ENCODE data around the gene PRMT9.
A peak's percentile ranks its signal among the peaks of the same experiment; 100 is the strongest.

Gene PRMT9

GRCh38 chr4:147594107-147594506 lies 89.9 kb downstream of the PRMT9 start:
- no peak overlapping the region for H3K27ac Mint-ChIP-seq
- H3K36me3 Mint-ChIP-seq, result no peaks in the 10 kb centered on the region
- H3K9me3 Mint-ChIP-seq, result no peaks in the 10 kb centered on the region
- H3K4me3 Mint-ChIP-seq, result no peak overlapping the region
- no peaks in the 10 kb centered on the region for H3K4me1 Mint-ChIP-seq
- DNase-seq, result no peak
- H3K27me3 Mint-ChIP-seq, result no peaks in the 10 kb centered on the region
- CTCF ChIA-PET, result interaction anchor here (0.6 to 1.0 kb wide), 2 partner anchors 15 to 322 kb away, joined by 3 to 4 read pairs; no protein-coding TSS in a partner anchor

GRCh38 chr4:147591106-147591505 lies 92.9 kb downstream of the PRMT9 start:
- Mint-ChIP-seq H3K27ac (no peak overlapping the region), H3K27me3 (no peaks in the 10 kb centered on the region), H3K9me3 (no peaks in the 10 kb centered on the region), H3K36me3 (no peaks in the 10 kb centered on the region), H3K4me1 (no peaks in the 10 kb centered on the region), H3K4me3 (no peak overlapping the region)
- no peak for DNase-seq
- CTCF ChIA-PET, result interaction anchor here (1.3 to 4.9 kb wide), 4 partner anchors 10 to 572 kb away, joined by 3 to 47 read pairs (median 10); no protein-coding TSS in a partner anchor

GRCh38 chr4:147590249-147590920 lies 93.6 kb downstream of the PRMT9 start:
- no peak overlapping the region for H3K4me3 Mint-ChIP-seq
- no peaks in the 10 kb centered on the region for H3K27me3 Mint-ChIP-seq
- DNase-seq, result peak; percentile 61
- CTCF ChIA-PET, result interaction anchor here (0.6 to 4.9 kb wide), 14 partner anchors 8 to 1354 kb away, joined by 3 to 47 read pairs (median 3); partner anchors contain the start of gene ARHGAP10
- no peaks in the 10 kb centered on the region for H3K36me3 Mint-ChIP-seq
- no peaks in the 10 kb centered on the region for H3K4me1 Mint-ChIP-seq
- no peaks in the 10 kb centered on the region for H3K9me3 Mint-ChIP-seq
- H3K27ac Mint-ChIP-seq, result no peak overlapping the region

GRCh38 chr4:147589586-147589985 lies 94.4 kb downstream of the PRMT9 start:
- CTCF ChIA-PET, result interaction anchor here (0.6 to 4.9 kb wide), 16 partner anchors 9 to 1353 kb away, joined by 3 to 47 read pairs (median 3); partner anchors contain the start of gene ARHGAP10
- H3K27ac Mint-ChIP-seq, result no peak overlapping the region
- no peak overlapping the region for H3K4me3 Mint-ChIP-seq
- H3K36me3 Mint-ChIP-seq, result no peaks in the 10 kb centered on the region
- DNase-seq, result no peak
- no peaks in the 10 kb centered on the region for H3K4me1 Mint-ChIP-seq
- H3K27me3 Mint-ChIP-seq, result peaks cover 4% of the 10 kb centered on the region
- no peaks in the 10 kb centered on the region for H3K9me3 Mint-ChIP-seq

Data from activated naive CD4-positive, alpha-beta T cell treated with anti-CD3 and anti-CD28 coated beads, Interleukin-2, amount 10 ng/mL, durations not matched to agents 7 days and 5 days (primary cell).